Measurements from ENCODE around the gene MARCHF2.
"Not testable (repeated sequence)": the region's sequence is repeated elsewhere in the genome, so short reads cannot be mapped to it uniquely, and the experiment has no call there.

MARCHF2 gene

DNA sequence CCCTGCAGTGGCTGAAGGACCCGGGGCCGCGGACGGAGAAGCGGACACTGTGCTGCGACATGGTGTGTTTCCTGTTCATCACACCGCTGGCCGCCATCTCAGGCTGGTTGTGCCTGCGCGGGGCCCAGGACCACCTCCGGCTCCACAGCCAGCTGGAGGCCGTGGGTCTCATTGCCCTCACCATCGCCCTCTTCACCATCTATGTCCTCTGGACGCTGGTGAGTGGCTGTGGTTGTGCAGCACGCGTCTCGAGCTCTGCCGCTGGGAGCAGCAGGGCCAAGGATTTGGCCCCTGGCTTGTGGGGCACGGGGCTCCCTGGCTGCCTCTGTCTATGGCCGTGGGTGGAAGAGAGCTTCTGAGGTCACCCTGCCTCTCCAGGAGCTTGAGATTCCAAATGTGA, 17.5 kb downstream of the MARCHF2 start:
- DNase-seq (ENCODE audit: extremely low read depth, low read depth), result no peak
- TF ChIP-seq, protein P1, sequence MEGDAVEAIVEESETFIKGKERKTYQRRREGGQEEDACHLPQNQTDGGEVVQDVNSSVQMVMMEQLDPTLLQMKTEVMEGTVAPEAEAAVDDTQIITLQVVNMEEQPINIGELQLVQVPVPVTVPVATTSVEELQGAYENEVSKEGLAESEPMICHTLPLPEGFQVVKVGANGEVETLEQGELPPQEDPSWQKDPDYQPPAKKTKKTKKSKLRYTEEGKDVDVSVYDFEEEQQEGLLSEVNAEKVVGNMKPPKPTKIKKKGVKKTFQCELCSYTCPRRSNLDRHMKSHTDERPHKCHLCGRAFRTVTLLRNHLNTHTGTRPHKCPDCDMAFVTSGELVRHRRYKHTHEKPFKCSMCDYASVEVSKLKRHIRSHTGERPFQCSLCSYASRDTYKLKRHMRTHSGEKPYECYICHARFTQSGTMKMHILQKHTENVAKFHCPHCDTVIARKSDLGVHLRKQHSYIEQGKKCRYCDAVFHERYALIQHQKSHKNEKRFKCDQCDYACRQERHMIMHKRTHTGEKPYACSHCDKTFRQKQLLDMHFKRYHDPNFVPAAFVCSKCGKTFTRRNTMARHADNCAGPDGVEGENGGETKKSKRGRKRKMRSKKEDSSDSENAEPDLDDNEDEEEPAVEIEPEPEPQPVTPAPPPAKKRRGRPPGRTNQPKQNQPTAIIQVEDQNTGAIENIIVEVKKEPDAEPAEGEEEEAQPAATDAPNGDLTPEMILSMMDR (IDR thresholded peaks at IDR 0.05; ENCODE audit: low read depth, low read length), result no peak

DNA sequence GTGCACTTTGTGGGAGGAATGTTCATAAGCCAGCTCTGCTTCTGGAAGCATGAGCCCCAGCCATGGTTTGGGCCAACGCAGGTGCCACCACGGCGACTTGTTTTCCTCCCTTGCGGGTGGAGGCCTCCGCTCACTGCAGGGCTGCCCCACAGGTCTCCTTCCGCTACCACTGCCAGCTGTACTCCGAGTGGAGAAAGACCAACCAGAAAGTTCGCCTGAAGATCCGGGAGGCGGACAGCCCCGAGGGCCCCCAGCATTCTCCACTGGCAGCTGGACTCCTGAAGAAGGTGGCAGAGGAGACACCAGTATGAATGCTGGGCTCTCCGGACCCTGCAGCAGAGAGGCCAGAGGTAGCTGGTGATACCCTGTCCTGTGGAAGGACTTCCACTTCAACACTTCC, 25.1 kb downstream of the MARCHF2 start:
- DNase-seq (ENCODE audit: extremely low read depth, low read depth), result no peak
- TF ChIP-seq, protein P1 (IDR thresholded peaks at IDR 0.05; ENCODE audit: low read depth, low read length), result no peak

DNA sequence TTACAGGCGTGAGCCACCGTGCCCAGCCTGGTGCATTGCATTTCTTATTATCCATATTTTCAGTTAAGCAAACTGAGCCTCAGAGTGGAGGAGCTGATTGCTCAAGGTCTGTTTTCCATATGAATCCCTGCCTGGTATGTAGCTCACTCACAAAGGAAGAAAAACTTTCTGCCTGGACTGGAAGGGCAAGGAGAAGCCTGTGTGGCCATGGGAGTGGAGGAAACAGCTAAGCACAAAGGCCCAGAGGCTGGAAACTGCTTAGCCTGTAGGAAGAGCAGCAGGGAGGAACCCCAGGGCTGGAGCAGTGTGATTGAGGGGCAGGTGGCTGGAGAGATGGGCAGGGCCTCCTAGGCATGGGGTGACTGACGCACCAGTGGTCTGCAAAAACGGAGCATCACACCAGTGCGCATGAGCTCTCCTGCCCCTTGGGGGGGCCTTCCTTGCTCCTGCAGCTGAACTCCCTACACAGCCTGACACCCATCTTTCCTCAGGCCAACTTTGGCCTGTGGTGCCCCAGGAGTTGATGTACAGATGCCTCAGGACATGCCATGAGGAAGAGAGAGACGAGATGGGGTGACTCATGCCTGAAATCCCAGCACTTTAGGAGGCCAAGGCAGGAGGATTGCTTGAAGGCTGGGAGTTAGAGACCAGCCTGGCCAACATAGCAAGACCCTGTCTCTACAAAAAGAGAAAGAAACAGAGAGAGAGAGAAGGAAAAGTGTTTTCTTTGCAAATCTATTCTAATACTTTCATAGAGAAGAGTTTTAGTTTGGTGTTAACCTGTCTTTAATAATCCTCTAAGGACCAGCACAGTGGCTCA, 28.8 kb downstream of the MARCHF2 start:
- no peak for DNase-seq (ENCODE audit: extremely low read depth, low read depth)
- TF ChIP-seq, protein P1 (IDR thresholded peaks at IDR 0.05; ENCODE audit: low read depth, low read length), result no peak

DNA sequence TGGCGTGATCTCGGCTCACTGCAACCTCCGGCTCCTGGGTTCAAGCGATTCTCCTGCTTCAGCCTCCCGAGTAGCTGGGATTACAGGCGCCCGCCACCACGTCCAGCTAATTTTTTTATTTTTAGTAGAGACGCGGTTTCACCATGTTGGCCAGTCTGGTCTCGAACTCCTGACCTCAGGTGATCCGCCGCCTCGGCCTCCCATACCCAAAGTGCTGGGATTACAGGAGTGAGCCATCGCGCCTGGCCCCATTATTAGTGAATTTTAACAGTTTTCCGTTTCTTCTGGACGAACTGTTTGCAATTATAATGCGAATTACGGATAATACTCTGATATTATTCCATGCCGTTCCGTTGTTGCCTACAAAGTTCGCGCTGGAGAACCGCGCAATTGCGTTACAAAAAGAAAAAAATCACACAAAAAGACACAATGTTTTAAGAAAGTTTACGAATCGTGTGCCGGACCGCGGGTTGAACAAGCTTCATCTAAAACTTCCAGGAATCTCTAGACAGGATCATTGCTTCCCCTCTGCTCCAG, 31.1 kb downstream of the MARCHF2 start:
- not testable (repeated sequence) for DNase-seq (ENCODE audit: extremely low read depth, low read depth)

DNA sequence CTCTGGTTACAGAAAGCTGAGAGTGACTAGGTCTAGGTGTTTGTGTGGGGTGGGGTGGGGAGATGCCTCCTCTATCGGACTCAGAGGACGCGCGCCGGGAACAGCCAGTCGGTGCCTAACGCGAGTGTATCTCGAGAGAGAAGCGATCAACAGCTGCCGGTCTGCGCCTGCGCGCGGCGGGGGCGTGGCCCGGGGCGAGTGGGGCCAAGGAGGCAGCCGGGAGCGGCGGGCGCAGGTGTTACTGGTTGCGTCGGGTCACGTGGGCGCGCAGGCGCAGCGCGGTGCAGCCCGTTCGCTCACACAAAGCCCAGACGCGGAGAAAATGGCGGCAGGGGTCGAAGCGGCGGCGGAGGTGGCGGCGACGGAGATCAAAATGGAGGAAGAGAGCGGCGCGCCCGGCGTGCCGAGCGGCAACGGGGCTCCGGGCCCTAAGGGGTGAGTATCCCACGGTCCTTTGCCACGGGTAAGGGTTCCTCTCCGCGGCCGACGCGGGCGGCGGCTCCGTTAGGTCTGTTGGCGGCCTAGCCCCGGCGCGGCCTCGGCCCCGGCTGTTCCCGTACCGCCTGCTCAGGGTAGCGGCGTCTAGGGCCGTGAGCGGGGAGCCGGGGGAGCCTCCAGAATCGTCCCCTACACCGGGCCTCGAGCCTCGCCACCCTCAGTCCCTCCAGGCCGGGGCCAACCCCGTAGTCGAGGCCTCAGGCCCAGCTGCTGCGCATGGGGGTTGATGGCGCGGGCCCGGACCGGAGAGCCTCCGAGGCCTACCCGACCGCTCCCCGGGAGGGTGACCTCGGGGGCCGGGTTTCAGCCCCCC, 31.8 kb downstream of the MARCHF2 start, which contains the start of gene HNRNPM:
TSS of gene HNRNPM (plus strand) at position 299 of the 811 bp plus-strand sequence. CDS start at position 323, 24 bp downstream.
- TF ChIP-seq, protein P1 (IDR thresholded peaks at IDR 0.05; ENCODE audit: low read depth, low read length), result no peak
- DNase-seq (ENCODE audit: extremely low read depth, low read depth), result peak; percentile 93

DNA sequence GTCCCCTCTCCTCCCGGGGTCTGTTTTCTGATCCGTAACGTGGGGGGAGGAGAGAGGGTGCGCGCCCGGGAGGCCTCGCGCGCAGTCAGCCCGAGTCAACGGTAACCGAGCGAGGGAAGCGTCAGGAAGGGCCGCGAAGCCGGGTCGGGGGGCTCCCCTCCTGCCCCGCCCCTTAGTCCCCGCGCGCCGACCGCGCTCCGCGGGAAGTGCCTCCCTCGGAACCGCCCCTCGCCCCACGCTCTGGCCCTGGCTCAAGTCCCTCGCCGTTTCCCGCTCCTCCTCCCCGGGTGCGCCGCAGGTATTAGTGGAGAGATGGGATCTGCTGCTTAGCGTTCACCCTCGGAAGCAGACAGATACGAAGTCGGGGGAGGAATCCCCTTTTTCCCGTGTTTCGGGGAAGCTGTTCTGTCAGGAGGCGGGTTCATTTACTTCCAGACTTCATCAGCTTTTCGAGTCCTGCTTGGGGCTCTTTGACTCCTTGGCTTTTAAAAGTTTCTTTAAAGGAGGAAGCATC, 32.4 kb downstream of the MARCHF2 start:
- TF ChIP-seq, protein P1 (IDR thresholded peaks at IDR 0.05; ENCODE audit: low read depth, low read length), result no peak
- no peak for DNase-seq (ENCODE audit: extremely low read depth, low read depth)

DNA sequence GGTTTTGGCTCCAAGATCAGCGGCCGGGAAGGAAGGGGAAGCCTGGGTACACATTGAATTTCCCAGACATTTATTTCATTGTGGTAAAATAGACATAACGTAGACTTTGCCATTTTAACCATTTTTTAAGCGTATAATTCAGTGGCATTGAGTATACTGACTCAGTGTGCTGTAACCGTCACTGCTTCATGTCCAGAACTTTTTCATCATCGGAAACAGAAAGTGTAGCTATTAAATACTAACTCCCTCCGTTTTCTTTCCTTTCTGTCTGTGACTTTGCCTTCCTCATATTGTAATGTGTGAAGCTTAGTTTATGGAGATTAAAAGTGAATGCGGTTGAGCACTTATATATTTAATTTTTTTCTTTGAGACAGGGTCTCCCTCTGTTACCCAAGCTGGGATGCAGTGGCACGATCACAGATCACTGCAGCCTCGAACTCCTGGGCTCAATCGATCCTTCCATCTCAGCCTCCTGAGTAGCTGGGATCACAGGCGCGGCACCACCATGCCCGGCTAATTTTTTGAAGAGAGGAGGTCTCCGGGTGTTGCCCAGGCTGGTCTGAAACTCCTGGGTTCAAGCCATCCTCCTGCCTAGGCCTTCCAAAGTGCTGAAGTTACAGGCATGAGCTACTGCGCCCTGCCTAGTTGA, 33.1 kb downstream of the MARCHF2 start:
- TF ChIP-seq, protein P1 (IDR thresholded peaks at IDR 0.05; ENCODE audit: low read depth, low read length), result no peak
- DNase-seq (ENCODE audit: extremely low read depth, low read depth), result no peak

Data from AG09319 (cell line).